Hepatocyte (in vitro differentiated cells): Measurements from ENCODE around the gene COMMD6. TPM values are rescaled to one million over a fixed set of nuclear protein-coding genes. Genes with fewer than 3 reads are reported as not detected.
A peak's percentile ranks its signal among the peaks of the same experiment; 100 is the strongest.

Source experiments
- DNase-seq: peaks from one replicate; pipeline ENCODE4 v3.0.0-alpha.2; 2016; ENCODE audit warnings: low spot score
- H2AFZ ChIP-seq: fragments of 200-600 bp; sonication (generic); 2 replicates; pipeline ENCODE4 v1.6.0; 2016; ENCODE audit warnings: antibody characterized with exemption, mild to moderate bottlenecking
- H3K27ac ChIP-seq: fragments of 200-600 bp; sonication (generic); 2 replicates; pipeline ENCODE4 v1.5.1; 2016; ENCODE audit warnings: mild to moderate bottlenecking
- H3K27me3 ChIP-seq: fragments of 200-600 bp; sonication (generic); 2 replicates; pipeline ENCODE4 v1.6.1; 2016
- H3K36me3 ChIP-seq: fragments of 200-600 bp; sonication (generic); replicated peaks from 2 replicates; pipeline ENCODE4 v1.5.1; 2016; ENCODE audit warnings: low read depth; ENCODE audit not compliant: insufficient read depth
- H3K4me1 ChIP-seq: fragments of 200-600 bp; sonication (generic); 2 replicates; pipeline ENCODE4 v1.5.1; 2016; ENCODE audit warnings: mild to moderate bottlenecking, moderate library complexity; ENCODE audit not compliant: insufficient read depth
- H3K4me2 ChIP-seq: fragments of 200-600 bp; sonication (generic); 2 replicates; pipeline ENCODE4 v1.6.0; 2016
- H3K4me3 ChIP-seq: fragments of 200-600 bp; sonication (generic); 2 replicates; pipeline ENCODE4 v1.5.1; 2016; ENCODE audit warnings: mild to moderate bottlenecking
- H3K79me2 ChIP-seq: fragments of 200-600 bp; sonication (generic); 2 replicates; pipeline ENCODE4 v1.6.0; 2017; ENCODE audit warnings: mild to moderate bottlenecking
- H3K9me2 ChIP-seq: fragments of 200-600 bp; sonication (generic); replicated peaks from 2 replicates; pipeline ENCODE4 v1.6.0; 2017; ENCODE audit warnings: mild to moderate bottlenecking; ENCODE audit not compliant: insufficient read depth
- H3K9me3 ChIP-seq: fragments of 200-600 bp; sonication (generic); 2 replicates; pipeline ENCODE4 v1.5.1; 2016; ENCODE audit warnings: low read depth, mild to moderate bottlenecking
- H4K20me1 ChIP-seq: fragments of 200-600 bp; sonication (generic); 2 replicates; pipeline ENCODE4 v1.6.0; 2016; ENCODE audit warnings: mild to moderate bottlenecking; ENCODE audit not compliant: insufficient read depth, poor library complexity, severe bottlenecking
- CTCF ChIP-seq: fragments of 200-600 bp; sonication (generic); IDR thresholded peaks from 2 replicates; pipeline ENCODE4 v1.5.1; 2016; ENCODE audit warnings: antibody characterized with exemption, mild to moderate bottlenecking; ENCODE audit not compliant: poor library complexity
- EZH2 ChIP-seq: fragments of 200-600 bp; sonication (generic); IDR thresholded peaks from 2 replicates; pipeline ENCODE4 v1.6.1; 2016; ENCODE audit warnings: antibody characterized with exemption, mild to moderate bottlenecking, borderline replicate concordance
- EZH2phosphoT487 ChIP-seq: fragments of 200-600 bp; sonication (generic); IDR thresholded peaks from one replicate; pipeline ENCODE4 v1.6.1; 2018; ENCODE audit warnings: antibody characterized with exemption, mild to moderate bottlenecking, low read depth, moderate library complexity; ENCODE audit not compliant: unreplicated experiment, severe bottlenecking
- WGBS: methylation state at CpG from one replicate; pipeline ENCODE4 v1.1.6; 2016; ENCODE audit warnings: low lambda C conversion rate; ENCODE audit errors: missing lambda C conversion rate; 5-methylcytosine and 5-hydroxymethylcytosine counted together
- polyA plus RNA-seq: library from polyadenylated mRNA; unstranded; fragments of >200 nt; fragmentation: Nextera tagmentation; extraction: Ambion mirVana; gene quantifications from 2 replicates; pipeline ENCODE4 v1.2.1, GENCODE V29; 2016
- total RNA-seq: library from RNA; depleted of rRNA; stranded (reverse); fragments of >200 nt; gene quantifications from 2 replicates; pipeline ENCODE4 v1.2.3, GENCODE V29; 2014

COMMD6 gene
- 117 and 169 TPM in 2 replicates for total RNA-seq
- polyA plus RNA-seq: 232 and 258 TPM in 2 replicates

GRCh38 chr13:75537401-75538365, at the start of gene COMMD6:
Gene COMMD6 (minus strand): TSS chr13:75537841. CDS start chr13:75537805, 36 bp downstream.
- H3K79me2 ChIP-seq: peaks cover 25% of the 10 kb centered on the region
- TF ChIP-seq EZH2 (no peak), EZH2phosphoT487 (no peak), CTCF (no peak)
- peak within 1 kb of the TSS; percentile 55 for H3K27ac ChIP-seq
- peak; percentile 89 for DNase-seq
- no peaks in the 10 kb centered on the region for H3K9me2 ChIP-seq
- H3K4me1 ChIP-seq: peaks cover 9% of the 10 kb centered on the region
- no peaks in the 10 kb centered on the region for H3K36me3 ChIP-seq
- H3K4me3 ChIP-seq: peak within 1 kb of the TSS; percentile 85
- no peaks in the 10 kb centered on the region for H4K20me1 ChIP-seq
- H3K4me2 ChIP-seq: peak within 1 kb of the TSS; percentile 89
- H3K9me3 ChIP-seq: no peaks in the 10 kb centered on the region
- 1% methylated on average over 51 of the region's 51 CpGs for WGBS
- H2AFZ ChIP-seq: peak within 1 kb of the TSS; percentile 16
- no peaks in the 10 kb centered on the region for H3K27me3 ChIP-seq

DNA sequence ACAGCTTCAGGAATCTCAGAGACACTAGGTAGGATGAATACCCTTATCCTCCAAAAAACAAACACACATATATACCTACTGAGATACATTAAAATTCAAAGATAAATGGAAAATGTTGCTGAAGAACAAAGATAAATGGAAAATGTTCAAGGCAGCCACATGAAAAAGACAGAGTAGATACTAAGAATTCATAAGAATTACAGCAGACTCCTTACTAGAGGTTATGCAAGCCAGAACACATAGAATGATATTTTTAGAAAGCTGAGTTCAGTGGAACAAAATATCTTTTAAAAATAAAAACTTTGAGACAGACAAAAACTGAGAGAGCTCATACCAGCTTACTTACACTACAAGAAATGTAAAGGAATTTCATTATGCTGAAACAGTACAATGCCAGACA, 47.5 kb upstream of the COMMD6 start:
- no peaks in the 10 kb centered on the region for H3K27me3 ChIP-seq
- H2AFZ ChIP-seq: no peak overlapping the region
- H3K4me2 ChIP-seq: no peak overlapping the region
- peaks cover 6% of the 10 kb centered on the region for H3K9me3 ChIP-seq
- H4K20me1 ChIP-seq: no peaks in the 10 kb centered on the region
- TF ChIP-seq EZH2 (no peak), CTCF (no peak), EZH2phosphoT487 (no peak)
- no peak overlapping the region for H3K27ac ChIP-seq
- no peak for DNase-seq
- H3K4me1 ChIP-seq: no peaks in the 10 kb centered on the region
- no peak overlapping the region for H3K4me3 ChIP-seq
- no peaks in the 10 kb centered on the region for H3K36me3 ChIP-seq
- H3K79me2 ChIP-seq: no peaks in the 10 kb centered on the region
- no peaks in the 10 kb centered on the region for H3K9me2 ChIP-seq

DNA sequence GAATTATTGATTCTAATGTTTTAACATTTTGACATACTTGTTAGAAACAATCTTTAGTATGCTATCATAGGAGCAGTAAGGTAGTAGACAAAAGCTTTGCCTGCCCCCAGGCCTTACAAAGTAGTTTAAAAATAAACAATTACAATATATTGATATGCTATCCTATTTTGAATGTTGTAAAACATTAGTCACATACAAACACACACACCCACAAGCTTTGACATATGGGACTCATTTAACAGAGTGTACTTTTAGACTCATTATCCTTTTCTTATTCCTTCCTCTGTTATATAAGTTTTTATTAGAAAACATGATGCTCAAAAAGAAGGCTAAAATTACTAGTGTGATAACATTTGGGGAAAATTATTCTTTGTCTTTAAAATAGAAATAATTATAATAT, 45.5 kb upstream of the COMMD6 start:
- no peaks in the 10 kb centered on the region for H3K4me1 ChIP-seq

More for the DNA sequence above, 45.5 kb upstream of the COMMD6 start:
- Histone ChIP-seq H3K4me3 (no peak overlapping the region), H4K20me1 (no peaks in the 10 kb centered on the region), H2AFZ (no peak overlapping the region), H3K27me3 (no peaks in the 10 kb centered on the region), H3K9me3 (peaks cover 6% of the 10 kb centered on the region), H3K27ac (no peak overlapping the region), H3K9me2 (no peaks in the 10 kb centered on the region), H3K4me2 (no peak overlapping the region), H3K79me2 (no peaks in the 10 kb centered on the region), H3K36me3 (no peaks in the 10 kb centered on the region)
- DNase-seq: no peak
- TF ChIP-seq EZH2phosphoT487: no peak
- TF ChIP-seq CTCF: no peak
- TF ChIP-seq EZH2: no peak
